Colonic mucosa (tissue), 4 donors: ENCODE results near the gene TRIO. TPM values are rescaled to one million over a fixed set of nuclear protein-coding genes. Genes with fewer than 3 reads are reported as not detected.
A peak's percentile ranks its signal among the peaks of the same experiment; 100 is the strongest.

Experiments
- DNase-seq: peaks from one replicate; pipeline ENCODE4 v3.0.0-alpha.2; 2020
- H3K27ac ChIP-seq: fragments of 200-600 bp; one replicate; pipeline ENCODE4 v1.8.0; 2021
- H3K27me3 ChIP-seq: fragments of 200-600 bp; one replicate; pipeline ENCODE4 v1.8.0; 2021
- H3K36me3 ChIP-seq: fragments of 200-600 bp; one replicate; pipeline ENCODE4 v1.8.0; 2021
- H3K4me1 ChIP-seq: fragments of 200-600 bp; one replicate; pipeline ENCODE4 v1.8.0; 2021; ENCODE audit warnings: mild to moderate bottlenecking
- H3K4me3 ChIP-seq: fragments of 200-600 bp; one replicate; pipeline ENCODE4 v1.8.0; 2021
- H3K9ac ChIP-seq, 2 donors: one replicate each; pipeline ENCODE4 v1.7.0; 2013; ENCODE audit warnings: control low read depth in 2 of 2, low read depth in 2 of 2, low read length in 2 of 2
- H3K9me3 ChIP-seq: fragments of 200-600 bp; one replicate; pipeline ENCODE4 v1.8.0; 2021
- intact Hi-C: fragments of 100-400 bp; cut with DNase I; formaldehyde crosslinking; loops from one replicate; pipeline ENCODE4 v1.14.1; 2022
- total RNA-seq, 2 donors: library from RNA; stranded (reverse); fragmentation: NEBNext Ultra II Directional in 1 of 2; extraction: Animal tissue kit (Norgen Biotek cat#: 25700) in 1 of 2; gene quantifications; one replicate each; pipeline ENCODE4 v1.2.1, GENCODE V29; 2021
- TF ChIP-seq, protein P1 (sequence below): fragments of 200-600 bp; IDR thresholded peaks from one replicate; pipeline ENCODE4 v1.8.0; 2022; ENCODE audit warnings: antibody characterized with exemption, mild to moderate bottlenecking
- donor health status: healthy.
- donor health status: DM: no; HTN: no; CAD: no.
- donor health status: DM: no; HTN: no; CAD: no.

The TRIO gene
- total RNA-seq, 2 donors from 2014 or later: 134 to 138 TPM

- no peaks in the 10 kb centered on the region for H3K9me3 ChIP-seq
- TF ChIP-seq, protein P1, sequence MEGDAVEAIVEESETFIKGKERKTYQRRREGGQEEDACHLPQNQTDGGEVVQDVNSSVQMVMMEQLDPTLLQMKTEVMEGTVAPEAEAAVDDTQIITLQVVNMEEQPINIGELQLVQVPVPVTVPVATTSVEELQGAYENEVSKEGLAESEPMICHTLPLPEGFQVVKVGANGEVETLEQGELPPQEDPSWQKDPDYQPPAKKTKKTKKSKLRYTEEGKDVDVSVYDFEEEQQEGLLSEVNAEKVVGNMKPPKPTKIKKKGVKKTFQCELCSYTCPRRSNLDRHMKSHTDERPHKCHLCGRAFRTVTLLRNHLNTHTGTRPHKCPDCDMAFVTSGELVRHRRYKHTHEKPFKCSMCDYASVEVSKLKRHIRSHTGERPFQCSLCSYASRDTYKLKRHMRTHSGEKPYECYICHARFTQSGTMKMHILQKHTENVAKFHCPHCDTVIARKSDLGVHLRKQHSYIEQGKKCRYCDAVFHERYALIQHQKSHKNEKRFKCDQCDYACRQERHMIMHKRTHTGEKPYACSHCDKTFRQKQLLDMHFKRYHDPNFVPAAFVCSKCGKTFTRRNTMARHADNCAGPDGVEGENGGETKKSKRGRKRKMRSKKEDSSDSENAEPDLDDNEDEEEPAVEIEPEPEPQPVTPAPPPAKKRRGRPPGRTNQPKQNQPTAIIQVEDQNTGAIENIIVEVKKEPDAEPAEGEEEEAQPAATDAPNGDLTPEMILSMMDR: no peak
- H3K4me1 ChIP-seq: peaks cover 15% of the 10 kb centered on the region
- no peak overlapping the region for H3K9ac ChIP-seq
- peak overlapping the region; percentile 5 for H3K27ac ChIP-seq
- H3K4me3 ChIP-seq: no peak overlapping the region
- no peak for DNase-seq
- H3K36me3 ChIP-seq: no peaks in the 10 kb centered on the region
- intact Hi-C loops: no loop called here
- no peaks in the 10 kb centered on the region for H3K27me3 ChIP-seq
Observed at GRCh38 chr5:14156650-14157492, 13.7 kb downstream of the TRIO start.

DNA sequence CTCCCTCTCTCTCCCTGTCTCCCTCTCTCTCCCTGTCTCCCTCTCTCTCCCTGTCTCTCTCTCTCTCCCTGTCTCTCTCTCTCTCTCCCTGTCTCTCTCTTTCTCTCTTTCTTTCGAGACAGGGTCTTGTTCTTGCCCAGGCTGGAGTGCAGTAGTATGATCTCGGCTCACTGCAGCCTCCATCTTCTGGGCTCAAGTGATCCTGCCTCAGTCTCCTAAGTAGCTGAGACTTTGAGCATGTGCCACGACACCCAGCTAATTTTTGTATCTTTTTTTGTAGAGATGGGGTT, 14.3 kb downstream of the TRIO start:
- TF ChIP-seq, protein P1: no peak
- H3K4me1 ChIP-seq: peaks cover 19% of the 10 kb centered on the region
- no peaks in the 10 kb centered on the region for H3K36me3 ChIP-seq
- H3K9ac ChIP-seq: no peak overlapping the region
- peak overlapping the region; percentile 5 for H3K27ac ChIP-seq
- DNase-seq: no peak
- no peaks in the 10 kb centered on the region for H3K27me3 ChIP-seq
- intact Hi-C loops: no loop called here
- H3K4me3 ChIP-seq: no peak overlapping the region
- H3K9me3 ChIP-seq: no peaks in the 10 kb centered on the region

- H3K36me3 ChIP-seq: no peaks in the 10 kb centered on the region
- H3K9ac ChIP-seq: no peak overlapping the region
- H3K27ac ChIP-seq: no peak overlapping the region
- intact Hi-C loops: no loop called here
- no peak for DNase-seq
- H3K4me1 ChIP-seq: peaks cover 9% of the 10 kb centered on the region
- no peaks in the 10 kb centered on the region for H3K27me3 ChIP-seq
- no peaks in the 10 kb centered on the region for H3K9me3 ChIP-seq
- H3K4me3 ChIP-seq: no peak overlapping the region
- TF ChIP-seq, protein P1: no peak
Observed at GRCh38 chr5:14158890-14159666, 15.9 kb downstream of the TRIO start.

- Histone ChIP-seq H3K4me3 (no peak overlapping the region), H3K36me3 (no peaks in the 10 kb centered on the region), H3K9me3 (no peaks in the 10 kb centered on the region), H3K9ac (no peak overlapping the region), H3K4me1 (peaks cover 9% of the 10 kb centered on the region), H3K27ac (no peak overlapping the region), H3K27me3 (no peaks in the 10 kb centered on the region)
- intact Hi-C loops: no loop called here
- DNase-seq: no peak
- TF ChIP-seq, protein P1: no peak
Observed at GRCh38 chr5:14161825-14162556, 18.8 kb downstream of the TRIO start.
